HPDE6-E6E7 (cell line): ENCODE measurements around the gene ZMYM2.
"Not testable (repeated sequence)": the region's sequence is repeated elsewhere in the genome, so short reads cannot be mapped to it uniquely, and the experiment has no call there.

Experiments used
- DNase-seq: peaks from one replicate; pipeline ENCODE4 v3.0.0; 2011; ENCODE audit warnings: missing footprints; ENCODE audit errors: extremely low spot score

ZMYM2 gene

DNA sequence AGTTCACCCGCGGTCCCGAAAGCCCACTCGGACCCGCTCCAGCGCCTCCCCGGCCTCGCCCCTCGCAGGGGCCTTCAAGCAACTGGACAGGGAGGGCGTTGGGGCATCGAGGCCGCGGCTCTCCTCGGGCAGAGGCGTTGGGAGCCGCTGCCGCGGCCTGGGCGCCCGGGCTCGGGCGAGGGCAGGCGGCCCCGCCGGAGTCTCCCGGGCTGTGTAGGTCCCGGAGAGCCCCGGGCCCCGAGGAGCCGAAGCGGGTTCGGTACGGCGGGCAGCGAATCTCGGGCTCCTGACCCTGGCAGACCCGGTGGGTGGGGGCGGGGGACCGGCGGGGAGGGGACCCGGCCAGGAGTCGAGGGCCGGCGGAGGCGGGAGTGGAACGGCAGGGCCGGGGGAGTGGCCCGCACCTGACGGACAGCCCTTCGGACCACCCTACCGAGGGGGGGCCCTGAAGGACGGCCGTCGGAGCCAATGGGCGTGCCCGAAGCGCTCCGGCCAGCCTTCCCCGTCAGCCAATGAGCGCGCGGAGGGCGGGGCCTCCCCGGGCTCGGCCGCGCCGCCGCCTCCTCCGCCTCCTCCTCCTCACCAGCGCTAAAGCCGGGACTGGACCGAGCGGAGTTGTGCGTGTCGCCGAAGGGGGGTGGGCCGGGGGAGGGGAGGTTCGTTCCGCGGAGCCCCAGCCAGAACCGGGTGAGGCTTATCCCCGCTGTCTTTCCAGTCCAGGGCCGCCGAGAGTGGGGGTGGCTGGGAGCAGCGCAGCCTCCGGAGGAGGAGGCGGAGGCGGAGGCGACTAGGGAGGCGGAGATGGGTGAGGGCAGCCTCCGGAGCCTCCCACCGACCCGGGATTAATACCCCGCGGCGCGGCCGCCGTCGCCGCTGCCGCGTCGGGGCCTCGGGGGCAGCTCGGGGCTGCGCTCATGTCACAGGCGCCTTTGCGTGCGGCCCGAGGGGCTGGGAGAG, at the start of gene ZMYM2:
TSS of gene ZMYM2 (plus strand) at position 573 of the 957 bp plus-strand sequence. CDS start 34,346 bp downstream, outside the sequence.
- DNase-seq, result peak; percentile 73

DNA sequence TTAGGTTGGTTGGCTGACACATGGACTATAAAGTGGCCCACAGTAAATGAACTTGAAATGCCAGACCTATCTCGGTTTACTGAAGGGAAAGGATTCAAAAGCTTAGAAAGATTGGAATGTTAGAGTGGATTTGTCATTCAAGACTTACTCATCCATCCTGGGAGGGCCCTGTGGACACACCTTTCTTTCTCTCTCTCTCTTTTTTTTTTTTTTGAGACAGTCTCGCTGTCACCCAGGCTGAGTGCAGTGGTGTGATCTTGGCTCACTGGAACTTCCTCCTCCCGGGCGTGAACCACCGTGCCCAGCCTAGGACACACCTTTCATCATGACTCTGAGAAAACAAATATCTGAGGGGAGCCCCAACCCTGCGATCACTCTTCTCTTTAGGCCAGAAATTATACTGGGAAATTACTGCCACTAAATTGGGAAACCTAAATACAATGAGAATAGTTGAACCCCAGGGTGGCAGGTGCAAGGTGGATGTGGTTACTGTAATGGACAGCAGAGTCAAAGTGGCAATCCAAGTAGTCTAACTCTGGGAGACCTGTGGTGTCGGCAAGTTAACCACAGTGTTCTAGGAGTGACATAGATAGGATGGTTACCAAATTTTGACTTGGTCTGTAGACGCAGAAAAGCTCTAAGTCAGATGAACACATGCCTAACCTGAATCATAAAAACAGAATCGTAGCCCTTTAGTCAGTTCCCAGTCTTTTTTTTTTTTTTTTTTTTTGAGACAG, 48.0 kb upstream of the ZMYM2 start:
- peak; percentile 39 for DNase-seq

DNA sequence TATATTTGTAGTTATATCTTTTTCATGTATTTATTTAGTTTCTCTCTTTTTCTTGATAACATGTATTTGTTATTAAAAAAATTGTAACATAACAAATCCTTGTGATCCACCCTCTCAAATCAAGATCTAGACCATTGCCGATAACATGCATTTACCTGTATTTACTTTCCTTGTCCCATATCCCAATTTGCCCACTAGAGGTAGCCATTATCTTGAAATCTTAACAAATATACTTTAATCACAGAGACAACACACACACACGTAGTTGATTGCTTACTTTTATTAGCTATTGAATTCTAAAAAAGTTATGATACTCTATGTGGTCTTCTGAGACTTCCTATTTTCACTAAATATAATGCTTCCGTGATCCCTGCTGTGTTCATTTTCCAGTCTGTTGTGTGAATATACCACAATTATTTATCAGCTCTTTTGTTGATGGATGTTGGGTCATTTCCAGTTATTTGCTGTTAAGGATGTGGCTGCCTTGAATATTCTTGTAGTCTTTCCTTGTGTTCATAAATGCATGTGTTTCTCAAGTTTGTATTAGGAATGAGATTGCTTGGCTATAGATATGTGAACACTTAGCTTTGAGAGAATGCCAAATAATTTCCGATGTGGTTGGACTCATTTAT, 31.3 kb upstream of the ZMYM2 start:
- peak; percentile 5 for DNase-seq

DNA sequence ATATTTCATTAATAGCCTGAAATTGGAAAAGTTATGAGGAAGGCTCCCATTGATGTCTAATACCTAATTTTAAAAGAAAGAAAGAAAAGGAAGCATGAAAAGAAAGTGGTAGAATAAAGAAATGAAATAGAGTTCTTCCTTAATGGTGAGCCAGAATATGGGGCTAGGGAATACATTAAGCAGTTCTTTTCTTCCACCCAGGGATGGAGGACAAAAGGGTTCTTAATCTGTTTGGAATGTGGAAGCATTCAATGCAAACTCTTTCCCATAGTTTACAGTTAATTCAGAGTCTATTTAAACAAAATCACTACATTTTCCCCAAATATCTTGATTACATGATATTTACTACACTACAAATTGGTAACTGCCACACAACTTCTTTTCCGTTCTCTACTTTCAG, 18.4 kb upstream of the ZMYM2 start:
- no peak for DNase-seq

DNA sequence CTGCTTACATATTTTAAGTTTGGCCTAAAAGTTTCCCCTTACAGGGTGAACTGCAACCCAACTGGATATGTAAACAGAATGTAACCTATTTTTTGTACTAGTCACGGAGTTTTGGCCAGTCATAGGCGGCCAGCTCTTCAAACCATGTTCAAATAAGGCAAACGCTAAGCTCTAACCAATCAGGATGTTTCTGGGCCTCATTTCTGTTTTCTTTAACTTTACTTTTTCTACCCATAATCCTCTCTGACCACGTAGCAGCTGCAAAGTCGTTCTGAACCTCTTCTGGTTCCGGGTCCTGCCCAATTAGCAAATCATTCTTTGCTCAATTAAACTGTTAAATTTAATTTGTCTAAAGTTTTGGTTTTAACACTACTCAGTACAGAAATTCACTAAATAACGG, 8.2 kb upstream of the ZMYM2 start:
- DNase-seq, result no peak

DNA sequence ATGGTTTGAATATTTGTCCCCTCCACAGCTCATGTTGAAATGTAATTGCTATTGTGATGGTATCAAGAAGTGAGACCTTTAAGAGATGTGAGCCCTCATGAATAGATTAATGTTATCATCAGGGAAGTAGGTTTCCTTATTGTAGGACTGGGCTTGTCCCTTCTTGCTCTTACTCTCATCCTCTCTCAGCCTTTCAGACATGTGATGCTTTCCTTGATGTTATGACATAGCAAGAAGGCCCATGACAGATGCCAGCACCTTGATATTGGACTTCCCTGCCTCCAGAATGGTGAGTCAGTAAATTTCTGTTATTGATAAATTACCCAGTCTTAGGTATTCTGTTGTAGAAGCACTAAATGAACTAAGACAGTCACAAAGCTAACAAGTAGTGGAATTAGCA, 5.7 kb upstream of the ZMYM2 start:
- DNase-seq, result no peak

DNA sequence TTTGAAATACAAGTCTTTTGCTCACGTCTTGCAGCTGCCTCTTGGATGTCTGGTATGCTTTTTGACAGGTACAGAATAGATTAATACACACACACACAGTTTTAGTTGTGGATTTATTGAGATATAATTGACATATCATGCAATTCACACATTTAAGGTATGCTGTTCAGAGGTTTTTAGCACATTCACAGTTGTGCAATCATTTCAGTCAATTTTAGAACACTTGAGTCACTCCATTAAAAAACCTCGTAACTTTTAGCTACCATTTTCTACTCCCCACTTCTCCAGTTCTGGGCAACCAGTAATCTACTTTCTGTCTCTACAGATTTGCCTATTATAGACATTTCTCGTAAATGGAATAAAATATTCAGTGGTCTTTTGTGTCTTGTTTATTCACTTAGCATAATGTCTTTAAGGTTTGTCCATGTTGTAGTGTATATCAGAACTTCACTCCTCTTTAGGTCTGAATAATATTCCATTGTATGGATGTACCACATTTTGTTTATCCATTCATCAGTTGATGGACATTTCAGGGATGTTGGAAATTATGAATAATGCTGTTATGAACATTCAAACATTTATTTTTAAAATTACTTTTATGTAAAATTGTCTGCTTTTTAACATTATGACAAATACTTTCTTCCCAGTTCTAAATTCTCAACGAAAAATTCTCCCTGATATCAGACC, 2.5 kb upstream of the ZMYM2 start:
- no peak for DNase-seq

DNA sequence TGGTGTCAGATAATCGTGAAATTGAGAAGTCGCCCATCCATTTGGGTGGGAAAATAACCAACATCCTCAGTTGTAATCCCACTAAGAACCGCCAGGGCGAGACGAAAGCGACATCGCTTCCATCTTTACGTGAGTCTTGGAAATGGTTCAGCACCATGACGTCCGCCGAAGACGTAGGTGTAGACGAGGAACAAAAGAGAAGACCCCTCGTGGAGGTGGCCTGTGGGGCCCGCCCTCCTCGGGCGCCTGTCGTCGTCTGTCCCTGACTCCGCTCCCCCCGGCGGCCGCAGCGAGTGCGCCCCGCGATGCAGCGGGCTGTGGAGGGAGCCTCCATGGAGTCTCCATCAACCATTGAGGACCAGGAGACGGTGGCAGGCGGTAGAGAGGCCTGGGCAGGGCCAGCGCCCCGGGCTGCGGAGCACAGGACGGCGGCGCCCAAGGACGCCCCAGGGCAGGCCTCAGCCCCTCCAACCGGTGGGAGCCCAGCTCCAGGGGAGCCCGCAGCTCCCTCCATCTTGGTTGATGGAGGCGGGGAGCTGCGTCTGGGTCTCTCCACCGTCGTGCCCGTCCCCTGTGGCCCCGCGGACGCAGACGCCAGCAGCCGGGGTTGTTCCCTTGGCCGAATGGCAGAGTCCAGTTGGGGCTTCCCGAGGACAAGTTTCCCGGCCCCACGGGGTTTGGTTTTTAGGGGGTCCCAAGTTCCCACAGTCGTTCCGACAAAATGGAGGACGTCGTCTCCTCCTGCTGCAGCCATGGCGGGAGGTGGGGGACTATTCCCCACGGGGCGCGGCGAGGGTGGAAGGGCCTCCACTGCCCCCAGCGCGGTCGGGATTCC, 990 bp upstream of the ZMYM2 start:
- no peak for DNase-seq

DNA sequence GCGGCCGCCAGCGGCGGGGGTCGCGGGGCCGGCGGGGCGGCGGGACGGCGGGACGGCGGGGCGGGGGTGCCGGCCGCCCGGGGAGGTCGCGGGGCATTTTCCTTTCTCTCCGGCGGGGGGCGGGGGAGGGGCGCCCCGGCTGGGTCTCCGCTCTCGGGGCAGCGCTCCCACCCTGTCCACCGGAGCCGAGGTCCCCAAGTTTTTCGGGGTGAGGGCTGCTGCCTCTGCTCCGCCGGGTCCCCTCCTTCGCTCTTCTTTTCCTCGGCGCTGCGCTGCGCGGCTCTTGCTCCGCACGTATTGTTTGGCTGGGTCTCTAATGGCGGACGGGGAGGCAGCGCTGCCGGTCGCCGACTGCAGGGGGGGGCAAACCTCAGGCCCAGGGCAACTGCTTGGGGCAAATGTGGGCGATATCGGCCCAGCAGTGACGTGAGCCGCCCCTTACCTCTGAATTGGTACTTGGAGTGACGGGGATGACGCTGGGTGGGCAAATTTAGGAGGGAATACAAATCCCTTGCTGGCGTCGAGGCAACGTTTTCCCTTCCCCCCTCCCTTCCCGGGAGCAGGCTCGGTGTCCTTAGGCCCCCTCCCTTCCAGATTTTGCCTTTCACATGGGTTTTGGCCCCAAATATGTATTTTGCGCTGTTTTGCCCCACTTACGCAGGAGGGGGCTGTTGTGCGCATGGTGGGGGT, 759 bp downstream of the ZMYM2 start:
- no peak for DNase-seq

DNA sequence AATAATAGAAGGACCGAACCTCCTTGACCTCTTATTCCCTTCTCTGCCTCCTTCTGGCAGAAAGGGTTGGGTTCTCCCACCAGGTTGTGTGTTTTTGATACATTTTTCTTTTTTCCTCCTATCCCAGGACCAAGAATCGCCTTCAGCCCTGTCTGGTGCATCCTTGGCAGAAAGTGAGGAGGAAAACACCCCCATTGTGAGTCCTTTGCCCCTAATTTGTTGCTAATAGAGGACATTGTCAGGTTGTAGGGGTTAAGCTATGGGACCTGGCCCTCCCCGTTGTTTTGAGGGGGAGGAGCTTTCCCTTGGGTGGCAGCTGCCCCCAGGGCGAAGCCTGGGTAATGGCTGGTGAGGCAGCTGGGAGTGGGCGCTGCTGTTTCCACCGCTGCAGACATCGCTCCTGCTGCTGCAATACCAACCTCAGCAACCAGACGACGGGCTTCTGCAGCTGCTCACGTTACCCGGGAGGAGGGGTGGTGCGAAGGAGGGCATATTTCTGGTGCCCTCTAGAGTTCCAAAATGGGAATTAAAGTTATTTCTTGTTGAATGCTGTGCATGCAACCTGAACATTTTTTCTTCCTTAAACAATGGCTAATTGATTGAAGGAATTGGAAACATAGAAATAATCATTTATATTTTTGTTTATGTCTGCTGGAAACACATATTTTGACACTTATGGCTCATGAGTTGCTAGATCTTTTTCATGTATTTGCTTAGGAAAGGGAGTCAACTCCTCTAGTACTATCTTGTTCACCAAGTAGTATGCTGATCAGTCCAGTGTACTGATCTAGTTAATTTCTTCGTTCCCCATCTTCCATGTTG, 1.5 kb downstream of the ZMYM2 start:
- DNase-seq, result peak; percentile 38

DNA sequence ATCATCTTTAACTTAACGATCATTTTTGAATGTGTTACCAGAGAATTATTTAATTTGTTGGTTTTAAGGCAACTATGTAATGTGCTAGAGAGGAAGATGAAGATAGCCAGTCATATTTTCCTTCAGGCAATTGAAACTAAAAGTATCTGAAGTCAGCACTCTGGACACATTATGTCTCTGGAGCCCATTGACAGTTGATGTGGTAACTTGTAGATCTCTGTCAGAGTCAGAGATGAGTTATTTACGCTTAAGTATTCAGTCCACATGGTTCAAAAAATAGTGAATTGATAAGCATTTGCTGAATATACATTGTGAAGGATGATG, 2.1 kb downstream of the ZMYM2 start:
- no peak for DNase-seq

DNA sequence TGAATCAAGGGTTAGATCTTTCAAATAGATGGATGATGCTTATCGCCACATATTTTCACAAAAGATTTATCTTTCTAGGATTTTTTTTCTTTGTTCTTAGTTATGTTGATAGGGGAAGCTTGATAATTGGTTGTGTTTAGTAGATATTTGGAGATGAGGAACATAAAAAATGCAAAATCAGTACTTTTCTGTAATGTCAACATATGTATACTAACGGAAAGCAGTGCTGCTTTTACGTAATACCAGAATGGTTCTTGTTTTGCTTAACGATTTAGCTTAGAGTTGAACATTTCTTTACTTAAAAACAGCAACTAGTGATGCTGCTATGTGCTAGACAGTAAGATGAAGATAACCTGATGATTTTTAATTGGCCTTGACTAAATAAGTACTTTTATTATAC, 3.0 kb downstream of the ZMYM2 start:
- DNase-seq, result no peak

DNA sequence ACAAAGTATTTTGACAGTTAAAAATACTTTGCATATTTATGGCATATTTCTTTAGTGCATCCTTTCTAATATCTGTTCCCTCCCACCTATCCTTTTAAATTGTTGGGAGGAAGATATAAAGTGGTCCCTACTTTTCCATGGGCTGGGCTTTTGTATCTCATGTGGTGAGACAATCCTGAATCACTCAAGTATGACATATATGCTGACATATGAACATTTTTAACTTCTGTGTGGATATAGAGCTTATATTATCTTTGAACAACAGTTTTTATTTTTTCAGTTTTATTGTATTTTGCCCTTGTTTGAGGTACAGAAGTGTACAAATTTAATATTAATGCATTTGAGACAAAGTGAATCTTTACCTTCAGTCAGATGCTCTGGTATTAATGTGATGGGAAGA, 3.4 kb downstream of the ZMYM2 start:
- no peak for DNase-seq

DNA sequence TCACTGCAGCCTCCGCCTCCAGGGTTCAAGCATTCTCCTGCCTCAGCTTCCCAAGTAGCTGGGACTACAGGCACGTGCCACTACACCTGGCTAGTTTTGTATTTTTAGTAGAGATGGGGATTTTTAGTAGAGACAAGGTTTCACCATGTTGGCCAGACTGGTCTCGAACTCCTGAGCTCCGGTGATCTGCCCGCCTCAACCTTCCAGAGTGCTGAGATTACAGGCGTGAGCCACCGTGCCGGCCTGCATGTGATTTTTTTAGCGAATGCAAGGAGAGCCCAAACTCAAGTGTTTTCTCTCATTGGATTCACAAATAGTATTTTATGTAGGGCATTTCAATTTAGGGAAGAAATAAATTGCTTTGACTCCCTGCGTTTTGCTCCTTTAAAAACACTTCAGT, 4.4 kb downstream of the ZMYM2 start:
- DNase-seq, result no peak

DNA sequence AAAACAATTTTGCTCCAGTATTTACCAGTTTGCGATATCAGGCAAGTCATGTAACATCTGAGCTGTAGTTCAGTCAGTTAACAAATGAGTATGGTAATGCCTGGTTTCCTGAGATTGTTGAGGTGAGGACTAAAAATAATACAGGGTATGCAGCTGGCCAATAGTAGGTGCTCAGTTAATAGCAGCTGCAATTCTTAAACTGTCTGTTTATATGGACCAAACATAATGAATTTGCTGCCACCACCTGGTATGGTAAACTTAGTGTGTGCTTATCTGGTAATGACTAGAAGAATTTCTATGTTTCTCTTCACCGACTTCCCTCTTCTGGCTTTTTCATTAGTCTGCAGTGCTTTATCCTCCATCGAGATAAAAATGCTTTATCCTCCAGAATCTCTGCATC, 9.1 kb downstream of the ZMYM2 start:
- DNase-seq, result no peak

DNA sequence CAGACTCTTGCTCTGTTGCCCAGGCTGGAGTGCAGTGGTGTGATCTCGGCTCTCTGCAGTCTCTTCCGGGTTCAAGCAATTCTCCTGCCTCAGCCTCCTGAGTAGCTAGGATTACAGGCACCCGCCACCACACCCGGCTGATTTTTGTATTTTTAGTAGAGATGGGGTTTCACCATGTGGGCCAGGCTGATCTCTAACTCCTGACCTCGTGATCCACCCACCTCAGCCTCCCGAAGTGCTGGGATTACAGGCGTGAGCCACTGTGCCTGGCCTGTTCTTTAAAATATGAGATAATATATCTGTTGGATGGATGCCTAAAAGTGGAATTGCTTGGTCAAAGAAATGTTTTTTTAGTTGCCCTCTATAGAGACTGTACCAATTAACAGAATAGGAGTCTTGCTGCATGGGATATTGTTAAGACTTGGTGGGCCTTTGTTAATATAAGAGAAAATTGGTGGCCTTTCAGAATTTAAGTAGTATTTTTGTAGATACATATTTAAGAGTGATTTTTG, 16.0 kb downstream of the ZMYM2 start:
- not testable (repeated sequence) for DNase-seq

DNA sequence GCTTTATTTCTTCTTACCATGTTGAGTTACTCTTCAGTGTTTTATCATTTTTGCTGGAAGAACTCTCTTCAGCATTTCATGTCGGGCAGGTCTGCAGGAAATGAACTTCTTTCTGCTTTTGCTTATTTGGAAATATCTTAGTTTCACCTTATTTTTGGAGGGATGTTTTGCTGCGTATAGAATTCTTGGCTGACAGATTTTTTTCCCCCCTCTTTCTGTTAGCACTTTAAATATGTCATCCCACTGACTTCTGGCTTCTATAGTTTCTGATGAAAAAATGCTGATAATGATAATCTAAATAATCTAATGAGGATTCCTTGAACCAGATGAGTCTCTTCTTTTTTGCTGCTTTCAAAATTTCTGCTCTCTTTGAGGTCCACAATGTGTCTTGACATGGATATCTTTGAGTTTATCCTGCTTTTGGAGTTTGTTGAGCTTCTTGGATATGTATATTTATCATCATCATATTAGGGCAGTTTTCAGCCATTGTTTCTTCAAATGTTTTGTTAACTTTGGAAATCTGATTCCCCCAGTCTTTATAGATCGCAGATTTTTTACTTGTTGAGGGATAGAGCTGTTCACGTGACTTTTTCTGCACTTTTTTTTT, 20.4 kb downstream of the ZMYM2 start:
- DNase-seq, result no peak

DNA sequence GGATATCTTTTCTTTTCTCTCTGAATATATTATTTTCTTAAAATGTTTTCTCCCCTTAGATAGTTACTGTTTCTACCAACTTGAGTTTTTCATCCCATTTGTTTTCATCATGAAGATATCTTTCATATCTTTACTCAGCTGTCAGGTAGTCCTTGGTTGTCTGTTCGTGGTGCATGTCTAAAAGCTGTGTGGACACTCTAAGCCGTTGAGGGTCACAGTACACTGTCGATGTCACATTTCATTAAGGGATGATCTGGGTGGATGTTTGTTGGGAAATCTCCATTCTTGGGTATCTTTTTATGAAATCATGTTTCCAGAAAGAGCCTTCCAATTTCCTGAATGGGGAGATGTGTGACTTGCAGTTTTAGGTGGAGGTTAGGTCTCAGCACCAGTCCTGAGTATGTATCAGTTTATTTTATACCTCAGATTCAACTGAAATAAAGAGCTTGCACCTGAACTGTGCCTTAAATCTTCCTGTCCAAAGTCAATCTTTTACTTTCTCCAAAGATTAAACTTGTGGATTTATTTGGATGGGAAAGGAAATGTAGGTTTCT, 23.2 kb downstream of the ZMYM2 start:
- DNase-seq, result no peak
